Heart left ventricle (tissue), 13 donors: ENCODE measurements around the gene C14orf132.
A peak's percentile ranks its signal among the peaks of the same experiment; 100 is the strongest.

ENCODE experiments used
- CTCF ChIP-seq, 12 donors: fragments of 200-600 bp; sonication (generic) in 4 of 12; IDR thresholded peaks; one replicate each; pipeline versions ENCODE4 v1.5.0 to v1.8.0; 2018 to 2022; ENCODE audit warnings: antibody characterized with exemption in 12 of 12, mild to moderate bottlenecking in 5 of 12
- POLR2A ChIP-seq, 2 donors: fragments of 450-650 bp; IDR thresholded peaks; one replicate each; pipeline ENCODE4 v1.6.1; 2017; ENCODE audit warnings: antibody characterized with exemption in 2 of 2, mild to moderate bottlenecking in 2 of 2, moderate library complexity in 2 of 2
- donor health status: ischemic (EF 13 %, LVEDD 7.1; RV severe dilation, severe dysfunction).
- donor health status: DM: no; HTN: yes; CAD: no.
- donor health status: DM: no; HTN: no; CAD: no.
- donor health status: ischemic (EF 25% LVEDD 6.9; RV normal size, moderate dysfunction).
- donor health status: ischemic (EF 25% LVEDD 5.7; RV mildly dilated, moderate dysfunction).
- donor health status: ischemic (EF 35%, LVEDD 5.7; RV mildly dilated, moderate dysfunction).
- donor health status: nonischemic (EF 11% LVEDD 7.7; RV severe dilation, severe dysfunction).
- donor health status: DM: yes; HTN: yes; CAD: no.
- donor health status: PGD.
- donor health status: ischemic (EF 29% LVEDD 5.4; RV normal size, mild dysfunction).
- donor health status: nonischemic (EF 23%, LVEDD 6.1; RV moderate dilation, normal function).

- TF ChIP-seq CTCF (IDR thresholded peaks at IDR 0.05) (peak in 10 of 12 donors; percentile 22 to 57 (median 40)), POLR2A (IDR thresholded peaks at IDR 0.05) (no peak)
These were observed 59.3 kb downstream of the C14orf132 start for GRCh38 chr14:96098309-96098998.
